Loucy (cell line): ENCODE data around the gene RNLS.
A peak's percentile ranks its signal among the peaks of the same experiment; 100 is the strongest.

Experiments used
- H2AFZ ChIP-seq: fragments of 200-600 bp; sonication (generic); 2 replicates; pipeline ENCODE4 v1.6.0; 2016; ENCODE audit warnings: antibody characterized with exemption, mild to moderate bottlenecking, low read length, moderate library complexity
- H3F3A ChIP-seq: fragments of 200-600 bp; 2 replicates; pipeline ENCODE4 v1.6.0; 2016; ENCODE audit warnings: antibody characterized with exemption, low read depth, mild to moderate bottlenecking
- H3K27me3 ChIP-seq: fragments of 200-600 bp; sonication (generic); 2 replicates; pipeline ENCODE4 v1.6.1; 2014; ENCODE audit warnings: low read length, mild to moderate bottlenecking; ENCODE audit not compliant: insufficient read depth, poor library complexity, severe bottlenecking
- H3K36me3 ChIP-seq: fragments of 200-600 bp; sonication (generic); 2 replicates; pipeline ENCODE4 v1.6.1; 2016; ENCODE audit warnings: low read length; ENCODE audit not compliant: insufficient read depth
- H3K4me1 ChIP-seq: fragments of 200-600 bp; sonication (generic); 2 replicates; pipeline ENCODE4 v1.5.1; 2014; ENCODE audit warnings: low read length, mild to moderate bottlenecking; ENCODE audit not compliant: insufficient read depth, poor library complexity, severe bottlenecking
- H3K4me2 ChIP-seq: fragments of 200-600 bp; sonication (generic); 2 replicates; pipeline ENCODE4 v1.6.0; 2014; ENCODE audit warnings: antibody characterized with exemption, low read length, low read depth, mild to moderate bottlenecking; ENCODE audit not compliant: poor library complexity, severe bottlenecking
- H3K4me3 ChIP-seq: fragments of 200-600 bp; sonication (generic); 2 replicates; pipeline ENCODE4 v1.5.1; 2014; ENCODE audit warnings: low read length, mild to moderate bottlenecking, mixed read lengths; ENCODE audit not compliant: poor library complexity, severe bottlenecking
- H3K79me2 ChIP-seq: fragments of 200-600 bp; sonication (generic); 2 replicates; pipeline ENCODE4 v1.6.1; 2014; ENCODE audit warnings: low read length; ENCODE audit not compliant: insufficient read depth
- H3K9ac ChIP-seq: fragments of 200-600 bp; sonication (generic); 2 replicates; pipeline ENCODE4 v1.6.0; 2014; ENCODE audit warnings: mild to moderate bottlenecking, low read depth, low read length, moderate library complexity; ENCODE audit not compliant: poor library complexity, severe bottlenecking
- H3K9me2 ChIP-seq: fragments of 200-600 bp; sonication (generic); replicated peaks from 2 replicates; pipeline ENCODE4 v1.6.1; 2016; ENCODE audit warnings: low read depth, low read length, mixed read lengths
- H3K9me3 ChIP-seq: fragments of 200-600 bp; sonication (generic); 2 replicates; pipeline ENCODE4 v1.6.1; 2014; ENCODE audit warnings: mild to moderate bottlenecking, antibody characterized with exemption, low read length, low read depth; ENCODE audit not compliant: insufficient read depth
- H4K20me1 ChIP-seq: fragments of 200-600 bp; sonication (generic); 2 replicates; pipeline ENCODE4 v1.6.0; 2014; ENCODE audit warnings: antibody characterized with exemption, low read length, mild to moderate bottlenecking; ENCODE audit not compliant: insufficient read depth, poor library complexity, severe bottlenecking
- CTCF ChIP-seq: fragments of 200-600 bp; sonication (generic); conservative IDR thresholded peaks from 2 replicates; pipeline ENCODE4 v1.5.1; 2014; ENCODE audit warnings: mild to moderate bottlenecking, antibody characterized with exemption, low read length
- EZH2phosphoT487 ChIP-seq: fragments of 200-600 bp; IDR thresholded peaks from 2 replicates; pipeline ENCODE4 v1.6.1; 2018; ENCODE audit warnings: antibody characterized with exemption, mild to moderate bottlenecking, moderate library complexity, borderline replicate concordance

RNLS gene

GRCh38 chr10:88336334-88336733, 246.8 kb downstream of the RNLS start:
- no peaks in the 10 kb centered on the region for H3K9me2 ChIP-seq
- H3K36me3 ChIP-seq, result peaks cover 4% of the 10 kb centered on the region; the same call in 1 of the 2 replicates
- no peak overlapping the region for H3K4me2 ChIP-seq
- no peaks in the 10 kb centered on the region for H3K79me2 ChIP-seq
- H3K9me3 ChIP-seq, result no peaks in the 10 kb centered on the region
- H3K9ac ChIP-seq, result no peak overlapping the region
- H3K4me1 ChIP-seq, result peaks cover 35% of the 10 kb centered on the region
- no peaks in the 10 kb centered on the region for H3K27me3 ChIP-seq
- no peaks in the 10 kb centered on the region for H3F3A ChIP-seq
- no peak overlapping the region for H3K4me3 ChIP-seq
- no peaks in the 10 kb centered on the region for H4K20me1 ChIP-seq
- H2AFZ ChIP-seq, result no peak overlapping the region
- TF ChIP-seq CTCF, result no peak
- no peak for TF ChIP-seq EZH2phosphoT487

- H2AFZ ChIP-seq, result no peak overlapping the region
- no peaks in the 10 kb centered on the region for H3K79me2 ChIP-seq
- H3K4me1 ChIP-seq, result peaks cover 38% of the 10 kb centered on the region
- H3K9me3 ChIP-seq, result peaks cover 4% of the 10 kb centered on the region; the same call in 1 of the 2 replicates
- no peaks in the 10 kb centered on the region for H3K36me3 ChIP-seq
- H3K4me2 ChIP-seq, result no peak overlapping the region
- no peak for TF ChIP-seq EZH2phosphoT487
- TF ChIP-seq CTCF, result no peak
- H3K9me2 ChIP-seq, result no peaks in the 10 kb centered on the region
- H3K4me3 ChIP-seq, result no peak overlapping the region
- H4K20me1 ChIP-seq, result no peaks in the 10 kb centered on the region
- no peaks in the 10 kb centered on the region for H3K27me3 ChIP-seq
- no peaks in the 10 kb centered on the region for H3F3A ChIP-seq
- H3K9ac ChIP-seq, result no peak overlapping the region
Measured at GRCh38 chr10:88333248-88333630, 249.9 kb downstream of the RNLS start.

- no peaks in the 10 kb centered on the region for H3K9me2 ChIP-seq
- H3K79me2 ChIP-seq, result no peaks in the 10 kb centered on the region
- H3F3A ChIP-seq, result no peaks in the 10 kb centered on the region
- H3K27me3 ChIP-seq, result no peaks in the 10 kb centered on the region
- peak overlapping the region; percentile 8 for H3K9ac ChIP-seq
- H3K4me1 ChIP-seq, result peaks cover 38% of the 10 kb centered on the region
- TF ChIP-seq CTCF (no peak), EZH2phosphoT487 (no peak)
- no peak overlapping the region for H2AFZ ChIP-seq
- no peaks in the 10 kb centered on the region for H4K20me1 ChIP-seq
- H3K36me3 ChIP-seq, result no peaks in the 10 kb centered on the region
- no peak overlapping the region for H3K4me3 ChIP-seq
- H3K4me2 ChIP-seq, result peak overlapping the region; percentile 38
- H3K9me3 ChIP-seq, result peaks cover 4% of the 10 kb centered on the region; the same call in 1 of the 2 replicates
Measured at GRCh38 chr10:88332503-88333247, 250.4 kb downstream of the RNLS start.
